Tibial nerve (tissue), 4 donors: ENCODE measurements around the gene HKDC1. TPM values are rescaled to one million over a fixed set of nuclear protein-coding genes. Genes with fewer than 3 reads are reported as not detected.
"Not testable (repeated sequence)": the region's sequence is repeated elsewhere in the genome, so short reads cannot be mapped to it uniquely, and the experiment has no call there.

Experiments used
- DNase-seq, 2 donors: peaks; one replicate each; pipeline ENCODE4 v3.0.0-alpha.2; 2019; ENCODE audit warnings: low spot score in 2 of 2
- H3K27ac ChIP-seq, 4 donors: fragments of 200-600 bp; sonication (generic) in 3 of 4; one replicate each; pipeline ENCODE4 v1.5.1; 2017 to 2019; ENCODE audit warnings: mild to moderate bottlenecking in 1 of 4
- H3K27me3 ChIP-seq, 2 donors: fragments of 200-600 bp; sonication (generic) in 1 of 2; one replicate each; pipeline versions ENCODE4 v1.5.1 to v1.6.0; 2017 to 2019
- H3K36me3 ChIP-seq, 3 donors: fragments of 200-600 bp; sonication (generic); one replicate each; pipeline ENCODE4 v1.5.1; 2018 to 2019
- H3K4me1 ChIP-seq, 4 donors: fragments of 200-600 bp; sonication (generic) in 3 of 4; one replicate each; pipeline ENCODE4 v1.5.1; 2017 to 2019
- H3K4me3 ChIP-seq, 4 donors: fragments of 200-600 bp; sonication (generic) in 3 of 4; one replicate each; pipeline ENCODE4 v1.5.1; 2017 to 2019; ENCODE audit warnings: mild to moderate bottlenecking in 1 of 4, moderate library complexity in 1 of 4
- H3K9me3 ChIP-seq, 4 donors: fragments of 200-600 bp; sonication (generic) in 3 of 4; one replicate each; pipeline ENCODE4 v1.5.1; 2017 to 2019
- EP300 ChIP-seq, 2 donors: sonication (generic); formaldehyde crosslinking; IDR thresholded peaks; one replicate each; pipeline ENCODE4 v1.6.1; 2017; ENCODE audit warnings: antibody characterized with exemption in 2 of 2, mild to moderate bottlenecking in 1 of 2
- POLR2A ChIP-seq, 2 donors: fragments of 450-650 bp; IDR thresholded peaks; one replicate each; pipeline ENCODE4 v1.6.1; 2017; ENCODE audit warnings: antibody characterized with exemption in 2 of 2, mild to moderate bottlenecking in 2 of 2, moderate library complexity in 2 of 2
- WGBS, 2 donors: methylation state at CpG; one replicate each; pipeline ENCODE4 v1.1.5; 2018; 5-methylcytosine and 5-hydroxymethylcytosine counted together
- total RNA-seq, 4 donors: library from RNA; depleted of rRNA; stranded (reverse); fragments of >200 nt; gene quantifications; one replicate each; pipeline ENCODE4 v1.1.0, GENCODE V29; 2016
- TF ChIP-seq, protein P1 (sequence below), 5 experiments: fragments of 200-600 bp in 3 of 5; fragments of 450-650 bp in 2 of 5; sonication (generic) in 3 of 5; IDR thresholded peaks; one replicate each; pipeline ENCODE4 v1.5.1; 2016 to 2019; ENCODE audit warnings: antibody characterized with exemption in 5 of 5, mild to moderate bottlenecking in 3 of 5, moderate library complexity in 2 of 5

HKDC1 gene
- total RNA-seq, 4 donors from 2014 or later = 4.8 to 11.1 (median 5.5) TPM

- Histone ChIP-seq H3K9me3 (no peaks in the 10 kb centered on the region), H3K4me3 (no peak overlapping the region), H3K27me3 (no peaks in the 10 kb centered on the region), H3K27ac (no peak overlapping the region), H3K4me1 (no peaks in the 10 kb centered on the region), H3K36me3 (no peaks in the 10 kb centered on the region)
- TF ChIP-seq POLR2A (IDR thresholded peaks at IDR 0.05) = no peak
- TF ChIP-seq, protein P1, sequence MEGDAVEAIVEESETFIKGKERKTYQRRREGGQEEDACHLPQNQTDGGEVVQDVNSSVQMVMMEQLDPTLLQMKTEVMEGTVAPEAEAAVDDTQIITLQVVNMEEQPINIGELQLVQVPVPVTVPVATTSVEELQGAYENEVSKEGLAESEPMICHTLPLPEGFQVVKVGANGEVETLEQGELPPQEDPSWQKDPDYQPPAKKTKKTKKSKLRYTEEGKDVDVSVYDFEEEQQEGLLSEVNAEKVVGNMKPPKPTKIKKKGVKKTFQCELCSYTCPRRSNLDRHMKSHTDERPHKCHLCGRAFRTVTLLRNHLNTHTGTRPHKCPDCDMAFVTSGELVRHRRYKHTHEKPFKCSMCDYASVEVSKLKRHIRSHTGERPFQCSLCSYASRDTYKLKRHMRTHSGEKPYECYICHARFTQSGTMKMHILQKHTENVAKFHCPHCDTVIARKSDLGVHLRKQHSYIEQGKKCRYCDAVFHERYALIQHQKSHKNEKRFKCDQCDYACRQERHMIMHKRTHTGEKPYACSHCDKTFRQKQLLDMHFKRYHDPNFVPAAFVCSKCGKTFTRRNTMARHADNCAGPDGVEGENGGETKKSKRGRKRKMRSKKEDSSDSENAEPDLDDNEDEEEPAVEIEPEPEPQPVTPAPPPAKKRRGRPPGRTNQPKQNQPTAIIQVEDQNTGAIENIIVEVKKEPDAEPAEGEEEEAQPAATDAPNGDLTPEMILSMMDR (IDR thresholded peaks at IDR 0.05) = no peak
- TF ChIP-seq EP300 (IDR thresholded peaks at IDR 0.05) = no peak
- 85 to 86% methylated on average over 4 of the region's 4 CpGs for WGBS, 2 donors
- DNase-seq = no peak
These were observed 87.3 kb downstream of the HKDC1 start for GRCh38 chr10:69307434-69307833.

DNA sequence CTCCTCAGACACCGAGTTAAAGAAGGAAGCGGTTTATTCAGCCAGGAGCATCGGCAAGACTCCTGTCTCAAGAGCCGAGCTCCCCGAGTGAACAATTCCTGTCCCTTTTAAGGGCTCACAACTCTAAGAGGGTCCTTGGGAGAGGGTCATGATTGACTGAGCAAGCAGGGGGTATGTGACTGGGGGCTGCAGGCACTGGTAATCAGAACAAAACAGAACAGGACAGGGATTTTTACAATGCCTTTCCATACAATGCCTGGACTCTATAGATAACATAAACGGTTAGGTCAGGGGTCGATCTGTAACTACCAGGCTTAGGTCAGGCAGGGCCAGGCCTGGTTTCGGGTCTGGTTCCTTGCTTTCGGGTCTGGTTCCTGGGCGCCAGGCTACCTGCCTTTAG, 88.2 kb downstream of the HKDC1 start:
- H3K36me3 ChIP-seq = not testable (repeated sequence)
- WGBS, 2 donors = 90 to 93% methylated on average over 10 of the region's 10 CpGs

GRCh38 chr10:69311309-69311708, 91.2 kb downstream of the HKDC1 start:
- H3K9me3 ChIP-seq = no peaks in the 10 kb centered on the region
- no peak overlapping the region for H3K27ac ChIP-seq
- H3K4me3 ChIP-seq = no peak overlapping the region
- no peak for TF ChIP-seq EP300 (IDR thresholded peaks at IDR 0.05)
- TF ChIP-seq, protein P1 (IDR thresholded peaks at IDR 0.05) = no peak
- TF ChIP-seq POLR2A (IDR thresholded peaks at IDR 0.05) = no peak
- no peaks in the 10 kb centered on the region for H3K36me3 ChIP-seq
- DNase-seq = no peak
- WGBS, 2 donors = 54 to 62% methylated on average over 4 of the region's 4 CpGs
- H3K4me1 ChIP-seq = no peaks in the 10 kb centered on the region
- H3K27me3 ChIP-seq = no peaks in the 10 kb centered on the region

More for the DNA sequence above, 88.2 kb downstream of the HKDC1 start:
- not testable (repeated sequence) for H3K27ac ChIP-seq, H3K4me3 ChIP-seq, H3K9me3 ChIP-seq, H3K27me3 ChIP-seq, DNase-seq, H3K4me1 ChIP-seq

DNA sequence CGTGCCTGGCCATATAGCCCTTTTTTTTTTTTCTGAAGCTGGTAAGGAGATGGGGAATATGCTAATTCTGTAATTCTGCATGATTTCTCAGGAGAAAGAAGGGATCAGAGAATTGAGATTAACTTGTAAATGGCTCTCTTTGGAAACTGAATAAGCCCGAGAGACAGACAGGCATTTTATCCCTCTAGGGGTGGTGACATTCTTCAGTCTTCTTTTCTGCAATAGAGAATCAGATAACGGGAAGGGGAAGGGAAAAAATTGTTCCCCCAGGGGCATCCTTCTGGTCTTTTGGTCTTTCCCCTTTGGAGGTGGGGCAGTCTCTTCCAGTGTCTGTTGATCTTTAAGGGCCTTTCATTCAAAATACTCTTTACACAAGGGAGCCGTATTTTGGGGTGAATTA, 92.4 kb downstream of the HKDC1 start:
- no peaks in the 10 kb centered on the region for H3K36me3 ChIP-seq
- no peak overlapping the region for H3K4me3 ChIP-seq
- TF ChIP-seq, protein P1 (IDR thresholded peaks at IDR 0.05) = no peak
- no peak for TF ChIP-seq EP300 (IDR thresholded peaks at IDR 0.05)
- H3K27ac ChIP-seq = no peak overlapping the region
- no peaks in the 10 kb centered on the region for H3K27me3 ChIP-seq
- peaks cover 0 to 12% (median 0%) of the 10 kb centered on the region in 4 donors for H3K4me1 ChIP-seq
- no peak for DNase-seq
- WGBS, 2 donors = 57 to 61% methylated on average over 4 of the region's 4 CpGs
- H3K9me3 ChIP-seq = no peaks in the 10 kb centered on the region

GRCh38 chr10:69315100-69315542, 95.0 kb downstream of the HKDC1 start:
- WGBS, 2 donors = 90 to 93% methylated on average over 3 of the region's 3 CpGs
- TF ChIP-seq, protein P1 (IDR thresholded peaks at IDR 0.05) = no peak
- TF ChIP-seq EP300 (IDR thresholded peaks at IDR 0.05) (no peak), POLR2A (IDR thresholded peaks at IDR 0.05) (no peak)

More at GRCh38 chr10:69315100-69315542, 95.0 kb downstream of the HKDC1 start:
- no peak for DNase-seq
- Histone ChIP-seq H3K36me3 (no peaks in the 10 kb centered on the region), H3K27ac (no peak overlapping the region), H3K9me3 (no peaks in the 10 kb centered on the region), H3K4me3 (no peak overlapping the region), H3K4me1 (peaks cover 0 to 30% (median 9%) of the 10 kb centered on the region in 4 donors), H3K27me3 (no peaks in the 10 kb centered on the region)
